Choroid plexus epithelial cell (primary cell): ENCODE results near the gene ZNF426.

Source experiments
- DNase-seq: peaks from one replicate; pipeline ENCODE4 v3.0.0-alpha.2; 2010; ENCODE audit warnings: low read depth
- H3K4me3 ChIP-seq: 2 replicates; pipeline ENCODE4 v1.5.1; 2011; ENCODE audit warnings: low read depth, mild to moderate bottlenecking, control low read depth, low read length, moderate library complexity
- TF ChIP-seq, protein P1 (sequence below): conservative IDR thresholded peaks from 2 replicates; pipeline ENCODE4 v1.5.1; 2011; ENCODE audit warnings: low read depth, mild to moderate bottlenecking, control low read depth, inconsistent platforms, low read length, moderate library complexity

Gene ZNF426

DNA sequence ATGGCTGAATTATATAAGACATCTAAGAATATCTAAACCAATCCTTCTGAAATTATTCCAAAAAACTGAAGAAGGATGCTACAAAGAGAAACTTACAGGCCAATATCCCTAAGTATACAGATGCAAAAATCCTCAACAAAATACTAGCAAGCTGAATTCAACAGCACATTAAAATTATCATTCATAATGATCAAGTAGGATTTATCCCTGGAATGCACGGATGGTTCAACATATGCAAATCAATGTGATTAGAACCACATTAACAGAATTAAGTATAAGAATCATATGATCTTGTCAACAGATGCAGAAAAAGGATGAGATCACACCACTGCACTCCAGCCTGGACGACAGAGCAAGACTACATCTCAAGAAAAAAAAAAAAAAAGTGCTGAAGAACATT lies 53.3 kb downstream of the ZNF426 start:
- TF ChIP-seq, protein P1, sequence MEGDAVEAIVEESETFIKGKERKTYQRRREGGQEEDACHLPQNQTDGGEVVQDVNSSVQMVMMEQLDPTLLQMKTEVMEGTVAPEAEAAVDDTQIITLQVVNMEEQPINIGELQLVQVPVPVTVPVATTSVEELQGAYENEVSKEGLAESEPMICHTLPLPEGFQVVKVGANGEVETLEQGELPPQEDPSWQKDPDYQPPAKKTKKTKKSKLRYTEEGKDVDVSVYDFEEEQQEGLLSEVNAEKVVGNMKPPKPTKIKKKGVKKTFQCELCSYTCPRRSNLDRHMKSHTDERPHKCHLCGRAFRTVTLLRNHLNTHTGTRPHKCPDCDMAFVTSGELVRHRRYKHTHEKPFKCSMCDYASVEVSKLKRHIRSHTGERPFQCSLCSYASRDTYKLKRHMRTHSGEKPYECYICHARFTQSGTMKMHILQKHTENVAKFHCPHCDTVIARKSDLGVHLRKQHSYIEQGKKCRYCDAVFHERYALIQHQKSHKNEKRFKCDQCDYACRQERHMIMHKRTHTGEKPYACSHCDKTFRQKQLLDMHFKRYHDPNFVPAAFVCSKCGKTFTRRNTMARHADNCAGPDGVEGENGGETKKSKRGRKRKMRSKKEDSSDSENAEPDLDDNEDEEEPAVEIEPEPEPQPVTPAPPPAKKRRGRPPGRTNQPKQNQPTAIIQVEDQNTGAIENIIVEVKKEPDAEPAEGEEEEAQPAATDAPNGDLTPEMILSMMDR = no peak
- peak; percentile 3 for DNase-seq
- H3K4me3 ChIP-seq = no peak overlapping the region

DNA sequence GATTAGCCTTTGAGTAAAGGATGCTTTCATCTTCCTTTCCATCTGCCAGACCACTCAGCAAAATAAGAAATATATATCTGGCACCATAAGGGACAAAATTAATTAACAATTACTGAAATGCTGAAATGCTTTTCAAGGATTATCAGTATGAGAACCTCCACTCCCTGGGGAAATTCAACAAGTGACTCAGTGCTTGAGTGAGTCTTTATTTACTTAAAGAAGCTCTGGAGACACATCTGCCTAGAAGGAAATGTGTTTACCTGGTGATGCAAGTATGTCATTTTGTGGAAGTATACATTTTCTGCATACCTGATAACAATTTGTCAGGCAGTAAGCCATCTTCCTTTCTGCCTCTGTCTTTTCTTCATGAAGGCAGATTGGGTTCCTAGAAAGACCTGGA lies 63.5 kb downstream of the ZNF426 start:
- no peak overlapping the region for H3K4me3 ChIP-seq
- DNase-seq = no peak
- TF ChIP-seq, protein P1 = no peak
